NT2/D1 (cell line): ENCODE results near the gene LARP4B.

Experiments
- SUZ12 ChIP-seq: IDR thresholded peaks from 2 replicates; pipeline ENCODE4 v1.6.1; 2011; ENCODE audit not compliant: insufficient read length, insufficient read depth; ENCODE audit errors: extremely low read depth
- YY1 ChIP-seq: IDR thresholded peaks from 2 replicates; pipeline ENCODE4 v1.6.1; 2011; ENCODE audit not compliant: insufficient read length, insufficient read depth
- ZNF274 ChIP-seq: IDR thresholded peaks from 2 replicates; pipeline ENCODE4 v1.6.1; 2011; ENCODE audit warnings: mild to moderate bottlenecking, low read depth, low read length

DNA sequence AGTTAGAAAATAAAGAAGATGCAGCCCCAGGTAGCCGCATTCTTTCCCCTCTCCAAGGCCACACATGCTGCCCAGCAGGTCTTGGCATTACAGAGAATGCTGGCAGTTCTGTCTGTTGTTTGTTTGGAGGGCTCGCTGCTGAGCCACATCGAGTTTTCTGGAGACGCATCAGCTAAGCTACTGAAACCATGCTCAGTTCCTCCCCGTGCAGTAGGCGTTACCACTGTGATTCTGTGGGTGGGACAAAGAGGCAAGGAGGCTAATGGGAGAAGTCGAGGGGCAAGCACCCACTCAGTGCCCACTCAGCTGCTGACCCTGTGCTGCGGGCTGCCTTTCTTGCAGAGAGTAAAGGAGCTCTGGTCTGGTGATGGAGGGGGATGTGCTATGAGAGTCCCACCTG lies 41.3 kb upstream of the LARP4B start:
- no peak for TF ChIP-seq SUZ12
- TF ChIP-seq ZNF274, result no peak
- no peak for TF ChIP-seq YY1
